ENCODE data around the gene OSTF1. TPM values are rescaled to one million over a fixed set of nuclear protein-coding genes. Genes with fewer than 3 reads are reported as not detected.

OSTF1 gene
- total and polyA plus RNA-seq, 10 of the 15 experiments (the other 5 are each of a cell fraction or from before 2014, with no cell fraction given): 36.2 to 82.4 (median 46.9) TPM

- TF ChIP-seq BCL11A (IDR thresholded peaks at IDR 0.05; ENCODE audit: low read depth, low read length) (no peak), MXI1 (IDR thresholded peaks at IDR 0.05; ENCODE audit: low read depth, low read length) (no peak), TARDBP (IDR thresholded peaks at IDR 0.05; ENCODE audit: borderline replicate concordance) (no peak)
Measured at GRCh38 chr9:75188756-75189155, 100.4 kb downstream of the OSTF1 start (continued).

- no peak overlapping the region for H3K4me2 ChIP-seq (ENCODE audit: control insufficient read depth, insufficient read depth)
- ChIA-PET RAD21 (ENCODE audit: unreplicated experiment) (no interaction called here), CTCF (no interaction called here), SMC1A (ENCODE audit: uncharacterized antibody, unreplicated experiment) (no interaction called here), POLR2A (no interaction called here)
- no peaks in the 10 kb centered on the region for H3K79me2 ChIP-seq (ENCODE audit: control insufficient read depth, insufficient read depth, low read length)
- ATAC-seq (no peak), DNase-seq (ENCODE audit: low read depth, low spot score) (no peak), FAIRE-seq (no peak)
- no TSS peak for BruUV-seq (replicated peaks)
- H2AFZ ChIP-seq (ENCODE audit: control insufficient read depth, low read depth, low read length): no peak overlapping the region
- no peaks in the 10 kb centered on the region for H3K4me1 ChIP-seq (ENCODE audit: control insufficient read depth, insufficient read depth, low read length)
- in situ Hi-C loops (cut with MboI): no loop called here
- WGBS (ENCODE audit: insufficient coverage, insufficient replicate concordance, low lambda C conversion rate, missing lambda C conversion rate): 56% methylated on average over 2 of the region's 2 CpGs
- no peaks in the 10 kb centered on the region for H4K20me1 ChIP-seq (ENCODE audit: control insufficient read depth, insufficient read depth)
- H3K9ac ChIP-seq (ENCODE audit: control insufficient read depth, insufficient read depth, low read length): no peak overlapping the region
- peaks cover 0 to under 1% of the 10 kb centered on the region in 2 experiments; a peak in 1 of 4 replicates for H3K27me3 ChIP-seq (replicated peaks in 1 of 2; ENCODE audit: control insufficient read depth in 2 of 2, insufficient read depth in 2 of 2, low read length in 1 of 2)
- H3K27ac ChIP-seq (ENCODE audit: control insufficient read depth, insufficient read depth): no peak overlapping the region
- no peaks in the 10 kb centered on the region for H3K9me3 ChIP-seq (replicated peaks; ENCODE audit: control insufficient read depth, insufficient read depth, low read length)
- intact Hi-C loops (cut with micrococcal nuclease; ENCODE audit: unreplicated experiment): loop anchor here (10.0 kb wide), 2 partner anchors 294 to 1104 kb away; no protein-coding TSS in a partner anchor
- H3K36me3 ChIP-seq (ENCODE audit: control insufficient read depth in 2 of 2, insufficient read depth in 2 of 2, low read length in 1 of 2): no peaks in the 10 kb centered on the region
- no peak overlapping the region for H3K4me3 ChIP-seq
- TF ChIP-seq SIX5 (IDR thresholded peaks at IDR 0.05; ENCODE audit: low read depth, low read length, severe bottlenecking) (peak; percentile 49), SPI1 (IDR thresholded peaks at IDR 0.05; ENCODE audit: borderline replicate concordance, insufficient read depth, low read depth, low read length) (no peak)
Measured at GRCh38 chr9:75190762-75191161, 102.4 kb downstream of the OSTF1 start.

Small RNA genes within 50 kb of the gene (small RNA-seq; reads per million reads assigned to genes)
- not detected for gene RF00019

Other genes starting within 250 kb of the OSTF1 start
- under 0.01 and 0.16 TPM in 2 replicates for gene TRPM6, start 200.6 kb upstream of the OSTF1 start, total RNA-seq (2014; rRNA removed)
- gene TRPM6, start 200.6 kb upstream of the OSTF1 start, total RNA-seq (2014; rRNA removed; fragmentation: Illumina TruSeq; extraction: Trizol): 0.05 and 0.09 TPM in 2 replicates
- 0.05 and 0.24 TPM in 2 replicates for gene TRPM6, start 200.6 kb upstream of the OSTF1 start, total RNA-seq (2021)
- gene TRPM6, start 200.6 kb upstream of the OSTF1 start, polyA plus RNA-seq (2011; rRNA removed): 0.05 and 0.09 TPM in 2 replicates
- 0.06 TPM in 1 of 2 replicates, not detected in the other for gene TRPM6, start 200.6 kb upstream of the OSTF1 start, polyA plus RNA-seq (2014; fragmentation: Illumina TruSeq; extraction: Trizol)
- gene TRPM6, start 200.6 kb upstream of the OSTF1 start, polyA plus RNA-seq (2014; fragmentation: Nextera tagmentation; extraction: Ambion mirVana): under 1 TPM in 1 of 2 experiments, not detected in 1; 0.03 TPM
- 0.01 and 0.13 TPM in 2 replicates for gene TRPM6, start 200.6 kb upstream of the OSTF1 start, polyA plus RNA-seq (2014; rRNA removed)
- gene TRPM6, start 200.6 kb upstream of the OSTF1 start, polyA plus RNA-seq (2016; fragmentation: Nextera tagmentation; extraction: Ambion mirVana): under 1 TPM; 0.13 to 0.34 TPM
- 6.8 and 9.3 TPM in 2 replicates for gene C9orf40, start 135.6 kb upstream of the OSTF1 start, total RNA-seq (2014; rRNA removed)
- 7.1 and 7.6 TPM in 2 replicates for gene C9orf40, start 135.6 kb upstream of the OSTF1 start, total RNA-seq (2014; rRNA removed; fragmentation: Illumina TruSeq; extraction: Trizol)
- 18.5 and 21.5 TPM in 2 replicates for gene C9orf40, start 135.6 kb upstream of the OSTF1 start, total RNA-seq (2021)
- 9.8 and 16.4 TPM in 2 replicates for gene C9orf40, start 135.6 kb upstream of the OSTF1 start, polyA plus RNA-seq (2011; rRNA removed)
- gene C9orf40, start 135.6 kb upstream of the OSTF1 start, polyA plus RNA-seq (2014; fragmentation: Illumina TruSeq; extraction: Trizol): 9.8 and 10.2 TPM in 2 replicates
- gene C9orf40, start 135.6 kb upstream of the OSTF1 start, polyA plus RNA-seq (2014; fragmentation: Nextera tagmentation; extraction: Ambion mirVana): 10 to 100 TPM in 1 of 2 experiments, 1 to 10 TPM in 1; 7.8 to 14.1 TPM
- gene C9orf40, start 135.6 kb upstream of the OSTF1 start, polyA plus RNA-seq (2014; rRNA removed): 13.2 and 14.6 TPM in 2 replicates
- gene C9orf40, start 135.6 kb upstream of the OSTF1 start, polyA plus RNA-seq (2016; fragmentation: Nextera tagmentation; extraction: Ambion mirVana): 10 to 100 TPM; 29.5 to 30.9 TPM
- gene CARNMT1, start 60.2 kb upstream of the OSTF1 start, total RNA-seq (2014; rRNA removed): 15.1 and 18.1 TPM in 2 replicates
- gene CARNMT1, start 60.2 kb upstream of the OSTF1 start, total RNA-seq (2014; rRNA removed; fragmentation: Illumina TruSeq; extraction: Trizol): 17.5 and 18.9 TPM in 2 replicates
- 16.1 and 19.4 TPM in 2 replicates for gene CARNMT1, start 60.2 kb upstream of the OSTF1 start, total RNA-seq (2021)
- 15.8 and 25.6 TPM in 2 replicates for gene CARNMT1, start 60.2 kb upstream of the OSTF1 start, polyA plus RNA-seq (2011; rRNA removed)
- 11.8 and 16.1 TPM in 2 replicates for gene CARNMT1, start 60.2 kb upstream of the OSTF1 start, polyA plus RNA-seq (2014; fragmentation: Illumina TruSeq; extraction: Trizol)
- gene CARNMT1, start 60.2 kb upstream of the OSTF1 start, polyA plus RNA-seq (2014; fragmentation: Nextera tagmentation; extraction: Ambion mirVana): 10 to 100 TPM in 1 of 2 experiments, 1 to 10 TPM in 1; 8.2 to 11.1 TPM
- 7.6 and 11.9 TPM in 2 replicates for gene CARNMT1, start 60.2 kb upstream of the OSTF1 start, polyA plus RNA-seq (2014; rRNA removed)
- gene CARNMT1, start 60.2 kb upstream of the OSTF1 start, polyA plus RNA-seq (2016; fragmentation: Nextera tagmentation; extraction: Ambion mirVana): 10 to 100 TPM; 18.5 to 20.1 TPM
- gene NMRK1, start 359 bp upstream of the OSTF1 start, total RNA-seq (2014; rRNA removed): 11.2 and 14.9 TPM in 2 replicates
- 11.5 and 12.4 TPM in 2 replicates for gene NMRK1, start 359 bp upstream of the OSTF1 start, total RNA-seq (2014; rRNA removed; fragmentation: Illumina TruSeq; extraction: Trizol)
- 9.3 and 11.7 TPM in 2 replicates for gene NMRK1, start 359 bp upstream of the OSTF1 start, total RNA-seq (2021)
- 11.8 and 13.6 TPM in 2 replicates for gene NMRK1, start 359 bp upstream of the OSTF1 start, polyA plus RNA-seq (2011; rRNA removed)
- gene NMRK1, start 359 bp upstream of the OSTF1 start, polyA plus RNA-seq (2014; fragmentation: Illumina TruSeq; extraction: Trizol): 12.9 and 15.3 TPM in 2 replicates
- 10 to 100 TPM in 1 of 2 experiments, 1 to 10 TPM in 1; 8.4 to 13.4 TPM for gene NMRK1, start 359 bp upstream of the OSTF1 start, polyA plus RNA-seq (2014; fragmentation: Nextera tagmentation; extraction: Ambion mirVana)
- 11.4 and 11.8 TPM in 2 replicates for gene NMRK1, start 359 bp upstream of the OSTF1 start, polyA plus RNA-seq (2014; rRNA removed)
- 10 to 100 TPM; 16.6 to 17.2 TPM for gene NMRK1, start 359 bp upstream of the OSTF1 start, polyA plus RNA-seq (2016; fragmentation: Nextera tagmentation; extraction: Ambion mirVana)

Data from GM12878 (cell line).